CD4-positive, alpha-beta T cell treated with Interleukin-6 for 4 hours (primary cell): ENCODE results near the gene P2RX7.
"Not testable (repeated sequence)": the region's sequence is repeated elsewhere in the genome, so short reads cannot be mapped to it uniquely, and the experiment has no call there.

Source experiments
- DNase-seq: peaks from one replicate; pipeline ENCODE4 v3.0.0-alpha.2; 2020; ENCODE audit warnings: mixed read lengths

Gene P2RX7

GRCh38 chr12:121138284-121138683 is 5.6 kb downstream of the P2RX7 start:
- DNase-seq: no peak

- DNase-seq: no peak
These were observed 6.6 kb downstream of the P2RX7 start for GRCh38 chr12:121139286-121139685.

DNA sequence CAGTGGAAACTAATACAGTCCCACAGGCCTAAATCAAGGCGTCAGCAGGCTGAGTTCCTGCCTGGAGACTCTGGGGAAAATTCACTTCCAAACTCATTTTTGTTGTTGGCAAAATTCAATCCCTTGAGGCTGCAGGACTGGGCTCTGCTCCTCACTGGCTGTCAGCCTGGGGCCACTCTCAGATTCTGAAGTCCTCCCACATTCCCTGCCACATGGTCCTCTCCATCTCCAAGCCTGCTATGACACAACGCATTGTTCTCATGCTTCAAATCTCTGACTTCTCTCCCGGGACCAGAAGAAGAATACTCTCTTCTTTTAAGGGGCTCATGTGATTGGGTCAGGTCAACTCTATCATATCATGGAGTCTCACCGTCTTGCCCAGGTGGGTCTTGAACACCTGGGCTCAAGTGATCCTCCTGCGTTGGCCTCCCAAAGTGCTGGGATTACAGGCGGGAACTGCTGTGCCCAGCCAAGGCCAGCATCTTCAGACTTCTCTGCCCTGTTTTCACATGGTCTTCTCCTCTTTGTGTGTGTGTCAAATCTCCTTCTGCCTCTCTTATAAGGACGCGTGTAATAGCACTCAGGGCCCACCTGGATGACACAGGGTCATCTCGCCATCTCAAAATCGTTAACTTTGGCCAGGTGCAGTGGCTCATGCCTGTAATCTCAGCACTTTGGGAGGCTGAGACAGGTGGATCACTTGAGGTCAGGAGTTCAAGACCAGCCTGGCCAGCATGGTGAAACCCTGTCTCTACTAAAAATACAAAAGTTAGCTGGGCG is 9.7 kb downstream of the P2RX7 start:
- no peak for DNase-seq

GRCh38 chr12:121144416-121144914 is 11.8 kb downstream of the P2RX7 start:
- no peak for DNase-seq

- peak; percentile 46 for DNase-seq
These were observed 12.5 kb downstream of the P2RX7 start for GRCh38 chr12:121145221-121145620.

GRCh38 chr12:121149289-121149688 is 16.6 kb downstream of the P2RX7 start:
- DNase-seq: not testable (repeated sequence)

- DNase-seq: no peak
These were observed 22.2 kb downstream of the P2RX7 start for GRCh38 chr12:121154793-121155375.

DNA sequence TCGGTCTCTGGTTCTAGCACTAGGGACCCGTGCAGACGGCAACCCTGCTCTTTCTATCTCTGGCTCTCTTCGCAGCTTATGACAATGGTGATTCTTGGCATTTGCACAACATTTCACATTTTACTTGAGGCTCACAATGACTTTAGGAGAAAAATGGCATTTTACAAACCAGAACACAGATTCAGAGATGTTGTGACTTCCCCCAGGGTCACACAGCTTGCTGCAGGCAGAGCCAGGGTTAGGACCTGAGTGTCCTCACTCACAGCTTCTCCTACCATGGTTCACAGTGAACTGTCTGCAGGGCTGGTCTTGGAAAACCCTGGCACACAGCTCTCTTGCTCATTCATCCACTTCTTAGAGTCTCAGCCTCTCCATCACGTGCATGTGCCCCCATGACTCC is 23.7 kb downstream of the P2RX7 start:
- no peak for DNase-seq

DNA sequence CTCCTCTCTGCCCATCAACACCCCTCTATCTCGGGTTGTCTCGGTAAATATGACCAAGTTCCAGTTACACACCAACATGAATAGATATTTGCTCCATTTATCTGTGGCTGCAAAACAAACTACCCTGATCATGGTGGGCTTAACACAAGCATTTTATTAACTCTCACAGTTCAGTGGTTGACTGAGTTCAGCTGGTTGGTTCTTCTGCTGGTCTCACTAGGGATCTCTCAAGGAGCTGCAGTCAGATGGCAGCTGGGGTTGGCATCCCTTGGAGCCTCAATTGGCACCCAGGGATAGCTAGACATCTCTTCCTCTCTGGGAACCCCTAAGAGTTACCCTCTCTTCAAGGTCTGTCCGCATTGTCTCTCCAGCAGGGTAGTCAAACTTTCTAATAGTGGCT is 25.4 kb downstream of the P2RX7 start:
- no peak for DNase-seq

DNA sequence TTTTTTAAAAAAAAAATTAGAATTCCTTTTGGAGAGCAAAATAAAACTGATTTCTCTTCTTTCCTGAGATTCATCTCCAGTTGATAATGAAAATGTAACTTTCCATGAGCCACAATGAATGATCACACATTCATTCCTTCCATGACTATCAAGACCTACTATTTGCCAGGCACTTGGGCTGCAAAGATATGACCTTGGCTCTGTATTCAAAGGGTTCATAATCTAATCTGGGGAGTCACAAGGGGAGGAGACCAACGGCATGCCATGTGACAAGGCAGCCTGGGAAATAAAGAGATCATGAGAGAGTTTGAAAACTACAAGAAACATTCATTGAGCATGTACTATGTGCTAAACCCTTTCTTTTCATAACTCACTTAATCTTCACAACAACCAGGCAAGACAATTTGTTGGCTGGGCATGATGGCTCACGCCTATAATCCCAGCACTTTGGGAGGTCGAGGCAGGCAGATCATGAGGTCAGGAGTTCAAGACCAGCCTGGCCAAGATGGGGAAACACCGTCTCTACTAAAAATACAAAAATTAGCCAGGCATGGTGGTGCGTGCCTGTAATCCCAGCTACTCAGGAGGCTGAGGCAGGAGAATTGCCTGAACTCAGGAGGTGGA is 26.2 kb downstream of the P2RX7 start:
- DNase-seq: not testable (repeated sequence)

- no peak for DNase-seq
These were observed 27.0 kb downstream of the P2RX7 start for GRCh38 chr12:121159467-121160307.

DNA sequence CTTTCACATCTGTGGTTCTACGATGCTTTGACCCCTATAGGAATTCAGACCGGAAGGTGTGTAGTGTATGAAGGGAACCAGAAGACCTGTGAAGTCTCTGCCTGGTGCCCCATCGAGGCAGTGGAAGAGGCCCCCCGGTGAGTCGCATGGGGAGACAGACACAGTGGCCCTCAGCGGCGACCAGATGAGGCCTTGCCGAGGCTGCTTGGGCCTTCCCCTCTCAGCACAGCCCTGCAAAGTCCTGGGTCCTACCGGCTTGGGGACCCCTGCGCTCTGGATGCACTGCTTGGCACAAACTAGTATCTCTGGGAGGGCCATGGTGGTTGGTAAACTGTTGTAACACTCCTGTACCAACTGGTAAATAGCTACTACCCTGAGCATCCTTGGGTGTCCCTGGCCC is 29.7 kb downstream of the P2RX7 start:
- DNase-seq: no peak

DNA sequence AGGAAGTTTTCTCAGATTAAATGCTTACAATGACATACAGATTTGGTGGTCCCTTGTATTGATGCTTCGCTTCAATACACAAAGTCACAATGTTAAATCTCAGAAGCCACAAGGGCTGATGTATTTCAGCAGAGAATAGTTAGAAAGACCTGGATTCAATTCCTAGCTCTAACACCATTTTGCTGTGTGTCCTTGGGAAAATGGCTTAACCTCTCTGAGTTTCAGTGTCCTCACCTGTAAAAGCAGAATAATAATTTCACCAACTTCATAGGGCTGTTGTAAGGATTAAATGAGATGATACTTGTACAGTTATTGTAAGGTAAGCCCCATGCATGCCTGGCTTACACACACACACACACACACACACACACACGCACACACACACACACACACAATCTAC is 30.3 kb downstream of the P2RX7 start:
- no peak for DNase-seq

- not testable (repeated sequence) for DNase-seq
These were observed 32.2 kb downstream of the P2RX7 start for GRCh38 chr12:121164839-121165238.

GRCh38 chr12:121165316-121165715 is 32.6 kb downstream of the P2RX7 start:
- DNase-seq: no peak

- no peak for DNase-seq
These were observed 33.7 kb downstream of the P2RX7 start for GRCh38 chr12:121166356-121166755.

GRCh38 chr12:121167232-121167820 is 34.6 kb downstream of the P2RX7 start:
- no peak for DNase-seq

DNA sequence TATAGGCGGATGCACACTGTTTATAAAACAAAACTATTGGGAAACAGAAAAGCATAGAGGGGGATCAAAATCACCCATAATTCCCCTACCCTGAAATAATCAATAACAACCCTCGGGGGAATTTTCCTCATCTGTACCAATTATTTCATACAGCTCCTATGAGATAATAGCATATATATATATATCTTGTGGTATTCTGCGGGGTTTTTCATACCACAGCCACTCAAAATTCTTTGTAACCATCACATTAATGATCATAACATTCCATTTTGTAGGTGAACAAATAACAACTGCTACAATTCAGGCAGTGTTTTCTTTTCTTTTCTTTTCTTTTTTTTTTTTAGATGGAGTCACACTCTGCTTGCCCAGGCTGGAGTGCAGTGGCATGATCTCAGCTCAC is 35.3 kb downstream of the P2RX7 start:
- DNase-seq: no peak

DNA sequence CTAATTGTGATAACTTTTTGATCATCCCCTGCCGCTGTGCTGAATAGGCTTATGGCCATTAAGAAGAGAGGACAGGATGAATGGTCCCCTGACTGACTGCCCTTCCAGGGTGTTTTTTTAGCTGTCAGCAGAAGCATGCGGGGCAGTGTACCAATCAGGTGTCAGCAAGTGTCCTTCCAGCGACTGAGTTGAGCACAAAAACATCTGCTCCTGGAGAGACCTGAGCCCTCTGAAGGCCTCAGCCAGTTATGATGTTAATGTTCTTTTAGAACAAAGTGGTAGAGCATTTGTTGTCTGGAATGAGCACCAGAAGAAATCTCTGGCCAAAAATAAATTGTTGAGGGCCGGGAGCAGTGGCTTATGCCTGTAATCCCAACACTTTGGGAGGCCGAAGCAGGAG is 37.5 kb downstream of the P2RX7 start:
- no peak for DNase-seq

GRCh38 chr12:121170611-121171260 is 38.1 kb downstream of the P2RX7 start:
- DNase-seq: no peak

DNA sequence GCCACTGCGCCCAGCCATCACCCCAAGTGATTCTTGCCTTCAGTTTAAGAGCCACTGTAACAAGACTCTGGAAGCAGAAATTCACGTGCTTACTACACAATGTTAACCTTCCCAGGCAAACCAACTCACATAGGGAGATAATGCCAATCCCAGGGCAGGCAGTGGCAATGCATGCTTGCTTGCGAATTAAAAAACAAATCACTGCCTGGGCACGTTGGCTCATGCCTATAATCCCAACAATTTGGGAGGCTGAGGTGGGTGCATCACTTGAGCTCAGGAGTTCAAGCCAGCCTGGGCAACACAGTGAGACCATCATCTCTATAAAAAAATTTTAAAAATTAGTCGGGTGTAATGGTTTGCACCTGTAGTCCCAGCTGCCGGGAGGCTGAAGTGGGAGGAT is 39.5 kb downstream of the P2RX7 start:
- no peak for DNase-seq
